ENCODE measurements around the gene BTN3A1.

- TF ChIP-seq, protein P1, sequence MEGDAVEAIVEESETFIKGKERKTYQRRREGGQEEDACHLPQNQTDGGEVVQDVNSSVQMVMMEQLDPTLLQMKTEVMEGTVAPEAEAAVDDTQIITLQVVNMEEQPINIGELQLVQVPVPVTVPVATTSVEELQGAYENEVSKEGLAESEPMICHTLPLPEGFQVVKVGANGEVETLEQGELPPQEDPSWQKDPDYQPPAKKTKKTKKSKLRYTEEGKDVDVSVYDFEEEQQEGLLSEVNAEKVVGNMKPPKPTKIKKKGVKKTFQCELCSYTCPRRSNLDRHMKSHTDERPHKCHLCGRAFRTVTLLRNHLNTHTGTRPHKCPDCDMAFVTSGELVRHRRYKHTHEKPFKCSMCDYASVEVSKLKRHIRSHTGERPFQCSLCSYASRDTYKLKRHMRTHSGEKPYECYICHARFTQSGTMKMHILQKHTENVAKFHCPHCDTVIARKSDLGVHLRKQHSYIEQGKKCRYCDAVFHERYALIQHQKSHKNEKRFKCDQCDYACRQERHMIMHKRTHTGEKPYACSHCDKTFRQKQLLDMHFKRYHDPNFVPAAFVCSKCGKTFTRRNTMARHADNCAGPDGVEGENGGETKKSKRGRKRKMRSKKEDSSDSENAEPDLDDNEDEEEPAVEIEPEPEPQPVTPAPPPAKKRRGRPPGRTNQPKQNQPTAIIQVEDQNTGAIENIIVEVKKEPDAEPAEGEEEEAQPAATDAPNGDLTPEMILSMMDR (IDR thresholded peaks at IDR 0.05): no peak
- no peak for TF ChIP-seq POLR2A (IDR thresholded peaks at IDR 0.05)
- TF ChIP-seq EP300 (IDR thresholded peaks at IDR 0.05): no peak
- no peak for TF ChIP-seq POLR2AphosphoS5 (IDR thresholded peaks at IDR 0.05)
Observed at GRCh38 chr6:26382121-26382520, 20.0 kb upstream of the BTN3A1 start.

Data from sigmoid colon (tissue), 4 donors.